GM12874 (cell line): ENCODE measurements around the gene TOR1A.

ENCODE experiments used
- TF ChIP-seq, protein P1 (sequence below): IDR thresholded peaks from 2 replicates; pipeline ENCODE4 v1.5.1; 2011; ENCODE audit warnings: low read depth, mild to moderate bottlenecking, control low read depth, low read length, moderate library complexity; ENCODE audit not compliant: insufficient read depth

The TOR1A gene

DNA sequence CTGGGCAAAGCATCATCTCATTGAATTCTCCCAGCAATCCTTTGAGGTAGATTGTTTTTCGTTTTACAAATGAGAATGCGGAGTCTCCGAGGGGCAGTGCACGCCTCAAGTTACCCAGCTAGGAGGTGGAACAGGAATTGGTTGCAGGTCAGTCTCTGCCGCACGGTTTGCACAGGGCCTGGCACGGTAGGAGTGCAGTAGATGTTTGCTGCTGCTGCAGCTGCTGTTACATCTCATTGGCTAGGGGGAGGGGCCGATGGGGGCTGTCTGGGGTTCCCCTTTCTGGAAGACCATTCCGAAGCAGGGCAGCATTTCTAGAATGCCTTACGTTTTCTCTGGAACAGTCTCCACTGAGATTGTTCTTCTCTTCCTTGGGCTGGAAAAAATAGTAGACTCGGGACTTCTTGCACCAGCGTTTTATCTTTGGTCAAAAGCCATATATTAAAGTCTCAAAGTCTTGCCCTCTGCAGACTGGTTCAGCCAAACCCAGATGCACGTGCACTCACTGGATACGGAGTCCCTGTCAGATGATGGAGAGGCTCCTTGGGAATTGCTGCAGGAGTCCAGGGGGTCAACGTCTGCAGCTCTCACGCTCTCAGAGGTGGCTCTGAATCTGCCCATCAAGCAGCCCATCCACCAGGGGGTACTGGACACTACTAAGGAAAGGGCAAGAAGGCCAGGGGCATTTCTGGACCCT is 12.5 kb upstream of the TOR1A start:
- TF ChIP-seq, protein P1, sequence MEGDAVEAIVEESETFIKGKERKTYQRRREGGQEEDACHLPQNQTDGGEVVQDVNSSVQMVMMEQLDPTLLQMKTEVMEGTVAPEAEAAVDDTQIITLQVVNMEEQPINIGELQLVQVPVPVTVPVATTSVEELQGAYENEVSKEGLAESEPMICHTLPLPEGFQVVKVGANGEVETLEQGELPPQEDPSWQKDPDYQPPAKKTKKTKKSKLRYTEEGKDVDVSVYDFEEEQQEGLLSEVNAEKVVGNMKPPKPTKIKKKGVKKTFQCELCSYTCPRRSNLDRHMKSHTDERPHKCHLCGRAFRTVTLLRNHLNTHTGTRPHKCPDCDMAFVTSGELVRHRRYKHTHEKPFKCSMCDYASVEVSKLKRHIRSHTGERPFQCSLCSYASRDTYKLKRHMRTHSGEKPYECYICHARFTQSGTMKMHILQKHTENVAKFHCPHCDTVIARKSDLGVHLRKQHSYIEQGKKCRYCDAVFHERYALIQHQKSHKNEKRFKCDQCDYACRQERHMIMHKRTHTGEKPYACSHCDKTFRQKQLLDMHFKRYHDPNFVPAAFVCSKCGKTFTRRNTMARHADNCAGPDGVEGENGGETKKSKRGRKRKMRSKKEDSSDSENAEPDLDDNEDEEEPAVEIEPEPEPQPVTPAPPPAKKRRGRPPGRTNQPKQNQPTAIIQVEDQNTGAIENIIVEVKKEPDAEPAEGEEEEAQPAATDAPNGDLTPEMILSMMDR = no peak

DNA sequence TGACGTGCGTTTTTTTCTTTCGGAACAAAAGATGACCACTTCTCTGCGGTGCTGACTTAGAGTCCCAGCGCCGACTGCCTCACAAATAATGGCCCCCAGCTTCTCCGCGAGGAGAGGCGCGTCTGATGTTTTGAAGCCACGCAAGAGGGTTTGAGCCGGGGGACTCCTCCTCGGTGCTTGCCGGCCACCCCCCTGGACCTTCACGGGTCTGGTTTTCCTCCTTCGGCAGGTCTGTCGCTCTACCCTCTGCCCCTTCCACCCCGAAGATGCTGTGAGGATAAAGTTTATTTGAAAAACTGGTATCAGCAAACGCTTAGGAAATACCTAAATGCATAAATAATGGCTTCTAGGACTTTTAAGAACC is 11.9 kb upstream of the TOR1A start:
- TF ChIP-seq, protein P1 = no peak

DNA sequence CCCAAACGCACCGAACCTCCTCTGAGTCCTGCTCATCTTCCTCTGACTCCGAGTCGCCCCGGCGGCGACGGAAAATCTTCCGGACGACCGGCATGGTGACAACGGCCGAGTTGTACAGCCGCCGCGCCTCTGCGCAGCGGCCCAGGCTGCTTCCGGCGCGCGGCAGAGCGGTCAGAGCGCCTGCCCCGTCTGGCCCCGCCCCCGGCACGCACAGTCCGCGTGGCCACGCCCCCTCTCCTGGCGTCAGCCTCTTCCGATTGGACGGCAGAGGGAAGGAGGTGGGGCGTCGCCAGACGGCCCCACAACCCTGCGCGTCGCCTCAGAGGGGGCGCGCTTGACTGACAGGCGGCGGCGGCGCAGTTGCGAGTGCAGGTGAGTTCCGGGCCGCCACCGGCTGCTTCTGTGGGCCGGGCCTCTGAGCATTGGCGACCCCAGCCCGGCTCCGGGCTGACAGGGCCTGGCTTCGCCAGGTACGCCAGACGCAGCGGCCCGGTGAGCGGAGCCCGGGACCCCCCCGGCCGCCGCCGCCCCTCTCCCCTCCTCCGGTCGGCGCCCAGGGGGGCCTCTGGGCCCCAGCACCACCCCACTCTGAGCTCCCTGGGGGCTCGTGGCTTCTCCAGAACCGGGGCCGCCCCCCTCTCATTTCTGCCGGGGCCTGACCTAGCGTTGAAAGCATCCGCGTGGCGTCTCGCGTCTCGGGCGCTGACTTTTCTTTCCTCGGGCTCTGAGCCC is 11.4 kb upstream of the TOR1A start, which contains the start of the genes C9orf78 and USP20:
Gene C9orf78, minus strand, starts transcription at position 148 of the 732 bp plus-strand sequence. Its CDS starts 54 bp downstream, at position 94.
Gene USP20, plus strand, starts transcription at position 331 of the 732 bp plus-strand sequence. CDS start 17,098 bp downstream, outside the sequence.
- TF ChIP-seq, protein P1 = no peak

DNA sequence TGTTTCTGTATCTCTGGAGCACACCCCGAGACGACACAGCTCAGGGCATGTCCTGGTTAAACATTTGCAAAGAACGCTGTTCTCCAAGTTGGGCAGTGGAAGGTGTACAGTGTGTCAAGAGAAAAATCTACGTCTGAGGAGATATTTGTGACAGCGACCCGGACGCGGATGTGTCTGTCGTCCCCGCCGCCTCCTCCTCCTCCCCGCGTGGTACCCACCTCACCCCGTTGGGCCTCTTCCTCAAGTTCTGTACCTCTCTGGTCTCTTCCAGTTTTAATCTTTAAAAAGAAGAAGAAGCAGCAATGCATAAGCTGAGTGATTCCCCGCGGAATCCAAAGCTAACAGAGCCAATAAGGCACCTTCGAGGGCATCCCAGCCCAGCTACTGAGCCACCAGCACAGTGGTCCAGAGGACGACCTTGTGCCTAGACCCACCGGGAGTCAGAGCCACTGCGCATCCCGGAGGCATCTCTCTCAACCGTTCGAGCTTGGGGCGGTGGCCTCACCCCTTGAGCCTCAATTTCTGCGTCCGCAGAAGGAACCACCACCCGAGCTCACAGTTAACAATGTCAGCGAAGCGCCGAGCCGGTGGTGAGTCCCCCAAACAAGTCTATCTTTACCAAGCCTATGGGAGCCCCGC is 10.7 kb upstream of the TOR1A start:
- TF ChIP-seq, protein P1 = no peak

DNA sequence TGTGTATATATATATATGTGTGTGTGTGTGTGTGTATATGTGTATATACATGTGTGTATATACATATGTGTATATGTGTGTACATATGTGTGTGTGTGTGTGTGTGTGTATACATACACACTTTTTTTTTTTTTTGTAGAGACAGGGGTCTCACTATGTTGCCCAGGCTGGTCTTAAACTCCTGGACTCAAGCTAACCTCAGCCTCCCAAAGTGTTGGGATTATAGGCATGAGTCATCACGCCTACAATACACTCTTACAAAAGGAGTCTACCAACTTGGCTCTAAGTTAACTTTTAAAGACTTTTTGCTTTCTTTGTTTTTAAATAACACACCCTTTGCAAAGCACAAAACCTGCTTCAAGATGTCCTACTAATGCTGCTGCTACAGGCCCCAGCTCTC is 9.0 kb upstream of the TOR1A start:
- TF ChIP-seq, protein P1 = no peak

DNA sequence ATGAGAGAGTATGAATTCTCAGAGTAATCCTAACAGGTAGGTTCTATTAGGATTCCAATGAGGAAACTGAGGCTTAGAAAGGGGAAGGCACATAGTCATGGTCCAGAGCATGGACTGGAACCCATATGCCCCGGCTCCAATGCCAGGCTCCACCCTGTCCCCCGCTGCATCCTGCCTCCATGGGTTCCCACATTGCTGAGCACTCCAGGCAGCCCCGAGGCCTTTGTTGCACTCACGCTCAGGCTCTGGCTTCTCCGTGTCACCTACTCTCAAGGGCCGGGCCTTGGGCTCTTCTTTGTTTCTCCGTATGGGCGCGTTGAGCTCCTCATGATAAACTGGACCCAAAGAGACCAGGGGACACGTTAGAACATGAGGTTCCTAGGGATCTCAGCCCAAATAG is 5.0 kb upstream of the TOR1A start:
- TF ChIP-seq, protein P1 = no peak

DNA sequence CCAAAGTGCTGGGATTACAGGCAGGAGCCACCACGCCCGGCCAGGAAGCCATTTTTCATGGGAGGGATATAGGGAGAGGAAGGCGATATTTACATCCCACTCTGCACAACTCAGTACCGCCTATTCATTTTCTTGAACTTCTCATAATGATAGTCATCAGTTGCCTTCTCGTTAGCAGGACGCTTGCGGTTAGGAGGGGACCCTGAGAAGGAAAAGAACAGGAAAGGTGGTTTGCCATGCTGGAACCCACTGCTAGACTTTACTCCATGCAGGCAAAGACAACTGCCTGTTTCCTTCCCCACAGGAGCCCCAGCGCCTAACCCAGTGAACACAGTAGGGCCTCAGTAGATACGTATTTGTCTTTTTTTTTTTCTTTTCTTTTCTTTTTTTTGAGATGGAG is 4.1 kb upstream of the TOR1A start:
- TF ChIP-seq, protein P1 = no peak
